Esophagus muscularis mucosa (tissue), 4 donors: Measurements from ENCODE around the gene WBP1L.

Experiments
- CTCF ChIP-seq, 3 experiments: fragments of 200-600 bp in 2 of 3; fragments of 450-650 bp in 1 of 3; sonication (generic) in 2 of 3; IDR thresholded peaks; one replicate each; pipeline ENCODE4 v1.5.1; 2017 to 2019; ENCODE audit warnings: antibody characterized with exemption in 3 of 3, mild to moderate bottlenecking in 2 of 3, moderate library complexity in 1 of 3
- EP300 ChIP-seq: sonication (generic); formaldehyde crosslinking; IDR thresholded peaks from one replicate; pipeline ENCODE4 v1.6.1; 2017; ENCODE audit warnings: antibody characterized with exemption
- POLR2A ChIP-seq: fragments of 450-650 bp; IDR thresholded peaks from one replicate; pipeline ENCODE4 v1.6.1; 2017; ENCODE audit warnings: antibody characterized with exemption, moderate library complexity, mild to moderate bottlenecking, low read depth
- POLR2AphosphoS5 ChIP-seq, 2 donors: sonication (generic); formaldehyde crosslinking; IDR thresholded peaks; one replicate each; pipeline ENCODE4 v1.6.1; 2017; ENCODE audit warnings: antibody characterized with exemption in 2 of 2

- TF ChIP-seq CTCF (IDR thresholded peaks at IDR 0.05), result no peak
- TF ChIP-seq POLR2AphosphoS5 (IDR thresholded peaks at IDR 0.05), result no peak
- TF ChIP-seq POLR2A, result no peak
- no peak for TF ChIP-seq EP300
These were observed 41.0 kb upstream of the WBP1L start for GRCh38 chr10:102702742-102703141.
